B cell (primary cell): ENCODE results near the gene SSC4D. TPM values are rescaled to one million over a fixed set of nuclear protein-coding genes. Genes with fewer than 3 reads are reported as not detected.
"Not testable (repeated sequence)": the region's sequence is repeated elsewhere in the genome, so short reads cannot be mapped to it uniquely, and the experiment has no call there.

Source experiments
- ATAC-seq: fragments of 200-7000 bp; cut with Tn5 transposase; one replicate; pipeline ENCODE4 v1.10.0; 2021; ENCODE audit warnings: low read depth, mild to moderate bottlenecking, moderate number of reproducible peaks, moderate library complexity
- CTCF ChIA-PET: fragments of 350-600 bp; sonication (Branson Sonifier 250); formaldehyde crosslinking; loops from one replicate; lab custom pipeline; 2021; ENCODE audit warnings: antibody characterized with exemption, inconsistent platforms; lab: Charles Lee
- POLR2A ChIA-PET: fragments of 350-600 bp; sonication (Branson Sonifier 250); formaldehyde crosslinking; loops from one replicate; lab custom pipeline; 2021; ENCODE audit warnings: antibody characterized with exemption; lab: Charles Lee
- DNase-seq: peaks from one replicate; pipeline ENCODE4 v3.0.0; 2013
- H2AFZ ChIP-seq: 2 replicates; pipeline ENCODE4 v1.6.1; 2012; ENCODE audit warnings: mild to moderate bottlenecking, low read depth, low read length; ENCODE audit not compliant: insufficient read depth, poor library complexity, severe bottlenecking
- H3K27ac ChIP-seq, 2 donors: 1 replicate in 1 of 2; 2 replicates in 1 of 2; pipeline ENCODE4 v1.5.1; 2012 to 2013; ENCODE audit warnings: low read length in 2 of 2, mild to moderate bottlenecking in 2 of 2, moderate library complexity in 1 of 2
- H3K27me3 ChIP-seq, 4 experiments: fragments of 200-600 bp in 1 of 4; sonication (generic) in 1 of 4; replicated peaks in 1 of 4; 1 replicate in 2 of 4; 2 replicates in 2 of 4; pipeline versions ENCODE4 v1.6.1 to v1.7.0; 2013 to 2016; ENCODE audit warnings: low read length in 3 of 4, mild to moderate bottlenecking in 2 of 4, mixed read lengths in 1 of 4, moderate library complexity in 1 of 4; ENCODE audit not compliant: insufficient read depth in 4 of 4, control insufficient read depth in 3 of 4; ENCODE audit errors: control extremely low read depth in 1 of 4
- H3K36me3 ChIP-seq, 2 experiments: replicated peaks in 1 of 2; 1 replicate in 1 of 2; 2 replicates in 1 of 2; pipeline versions ENCODE4 v1.6.1 to v1.7.1; 2013; ENCODE audit warnings: low read length in 1 of 2; ENCODE audit not compliant: insufficient read depth in 2 of 2, control insufficient read depth in 1 of 2; ENCODE audit errors: control extremely low read depth in 1 of 2, extremely low read depth in 1 of 2
- H3K4me1 ChIP-seq, 2 donors: fragments of 200-600 bp in 1 of 2; sonication (generic) in 1 of 2; 1 replicate in 1 of 2; 2 replicates in 1 of 2; pipeline versions ENCODE4 v1.5.1 to v1.6.1; 2013 to 2017; ENCODE audit warnings: low read length in 2 of 2; ENCODE audit not compliant: control insufficient read depth in 2 of 2, insufficient read depth in 2 of 2
- H3K4me2 ChIP-seq: replicated peaks from 2 replicates; pipeline ENCODE3; 2012; ENCODE audit warnings: mild to moderate bottlenecking, low read depth, low read length; ENCODE audit not compliant: poor library complexity, severe bottlenecking
- H3K4me3 ChIP-seq, 5 experiments: fragments of 200-600 bp in 1 of 5; sonication (generic) in 1 of 5; 1 replicate in 3 of 5; 2 replicates in 2 of 5; pipeline versions ENCODE4 v1.5.1 to v1.7.0; 2011 to 2016; ENCODE audit warnings: low read length in 4 of 5, mild to moderate bottlenecking in 4 of 5, low read depth in 2 of 5, control low read depth in 1 of 5, moderate library complexity in 1 of 5; ENCODE audit not compliant: insufficient read depth in 1 of 5; ENCODE audit errors: control extremely low read depth in 1 of 5, extremely low read depth in 1 of 5
- H3K79me2 ChIP-seq: fragments of 200-600 bp; sonication (generic); one replicate; pipeline ENCODE4 v1.6.0; 2016; ENCODE audit warnings: low read length; ENCODE audit not compliant: control insufficient read depth, insufficient read depth
- H3K9ac ChIP-seq: fragments of 200-600 bp; sonication (generic); 2 replicates; pipeline ENCODE4 v1.6.1; 2017; ENCODE audit warnings: mild to moderate bottlenecking, low read length, moderate library complexity
- H3K9me3 ChIP-seq, 3 donors: one replicate each; pipeline versions ENCODE4 v1.6.1 to v1.7.1; 2013; ENCODE audit warnings: low read length in 2 of 3; ENCODE audit not compliant: control insufficient read depth in 2 of 3, insufficient read depth in 1 of 3; ENCODE audit errors: control extremely low read depth in 1 of 3
- H4K20me1 ChIP-seq: 2 replicates; pipeline ENCODE4 v1.6.0; 2012; ENCODE audit warnings: mild to moderate bottlenecking, low read length; ENCODE audit not compliant: insufficient read depth, control insufficient read depth, poor library complexity, severe bottlenecking
- H3K27ac Mint-ChIP-seq: one replicate; pipeline ENCODE4 v1.8.0; 2021; ENCODE audit warnings: mixed read lengths
- H3K27me3 Mint-ChIP-seq: one replicate; pipeline ENCODE4 v1.8.0; 2021; ENCODE audit warnings: mixed read lengths
- H3K4me1 Mint-ChIP-seq: one replicate; pipeline ENCODE4 v1.8.0; 2021; ENCODE audit warnings: mixed read lengths
- H3K4me3 Mint-ChIP-seq: one replicate; pipeline ENCODE4 v1.8.0; 2021; ENCODE audit warnings: mixed read lengths
- H3K9me3 Mint-ChIP-seq: one replicate; pipeline ENCODE4 v1.8.0; 2022; ENCODE audit warnings: mixed read lengths; ENCODE audit not compliant: insufficient read depth
- EZH2 ChIP-seq: IDR thresholded peaks from 2 replicates; pipeline ENCODE4 v1.6.1; 2012; ENCODE audit warnings: borderline replicate concordance, low read depth, mild to moderate bottlenecking, moderate library complexity, low read length; ENCODE audit not compliant: insufficient read depth, poor library complexity, severe bottlenecking
- WGBS: methylation state at CpG from one replicate; pipeline ENCODE4 v1.1.5; 2013; ENCODE audit warnings: missing lambda C conversion rate; ENCODE audit not compliant: insufficient coverage; 5-methylcytosine and 5-hydroxymethylcytosine counted together
- intact Hi-C: fragments of 100-400 bp; cut with micrococcal nuclease; formaldehyde crosslinking; loops from one replicate; pipeline ENCODE4 v1.10.0; 2022
- polyA plus RNA-seq: library from polyadenylated mRNA; depleted of rRNA; stranded (reverse); fragments of >200 nt; gene quantifications from 2 replicates; pipeline ENCODE4 v1.2.3, GENCODE V29; 2012
- total RNA-seq, 2 donors: library from RNA; stranded (reverse); fragments of 120-200 nt in 1 of 2; gene quantifications; 1 replicate in 1 of 2; 2 replicates in 1 of 2; pipeline versions ENCODE4 v1.2.3 to v1.2.4, GENCODE V29; 2013 to 2022
- TF ChIP-seq, protein P1 (sequence below): fragments of 200-600 bp; IDR thresholded peaks from one replicate; pipeline ENCODE4 v1.8.0; 2022; ENCODE audit warnings: antibody characterized with exemption, mild to moderate bottlenecking

The SSC4D gene
- total and polyA plus RNA-seq, 2 donors (not counting 1 experiment from before 2014, with no cell fraction given): 0.16 TPM; not detected in 1

DNA sequence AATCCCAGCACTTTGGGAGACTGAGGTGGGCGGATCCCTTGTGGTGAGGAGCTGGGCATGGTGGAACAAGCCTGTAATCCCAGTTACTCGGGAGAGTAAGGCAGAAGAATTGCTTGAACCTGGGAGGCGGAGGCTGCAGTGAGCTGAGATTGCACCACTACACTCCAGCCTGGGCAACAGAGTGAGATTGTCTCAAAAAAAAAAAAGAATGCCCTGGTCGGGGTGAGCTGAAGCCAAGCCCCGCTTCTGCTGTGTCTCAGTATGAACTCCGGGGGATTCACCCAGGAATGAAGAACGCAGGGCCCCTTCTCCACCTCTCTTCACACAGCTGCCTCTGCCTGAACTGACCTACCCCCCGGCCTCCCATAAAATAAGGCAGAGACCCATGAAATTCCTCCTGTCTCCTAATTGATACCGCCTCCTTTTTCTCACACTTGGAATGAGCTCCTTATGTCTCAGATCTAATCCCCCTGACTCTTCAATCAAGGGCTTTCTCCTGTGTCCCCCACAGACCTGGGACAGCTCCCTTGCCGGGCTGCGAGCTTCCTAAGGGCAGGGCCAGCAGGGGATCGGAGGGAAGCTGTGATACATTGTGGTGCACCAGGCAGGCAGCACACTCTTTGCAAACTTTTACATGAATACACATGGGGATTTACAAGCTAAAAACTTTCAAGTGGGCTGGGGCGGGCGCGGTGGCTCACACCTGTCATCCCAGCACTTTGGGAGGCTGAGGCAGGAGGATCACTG lies 14.3 kb upstream of the SSC4D start:
- no peak overlapping the region for H3K4me2 ChIP-seq

DNA sequence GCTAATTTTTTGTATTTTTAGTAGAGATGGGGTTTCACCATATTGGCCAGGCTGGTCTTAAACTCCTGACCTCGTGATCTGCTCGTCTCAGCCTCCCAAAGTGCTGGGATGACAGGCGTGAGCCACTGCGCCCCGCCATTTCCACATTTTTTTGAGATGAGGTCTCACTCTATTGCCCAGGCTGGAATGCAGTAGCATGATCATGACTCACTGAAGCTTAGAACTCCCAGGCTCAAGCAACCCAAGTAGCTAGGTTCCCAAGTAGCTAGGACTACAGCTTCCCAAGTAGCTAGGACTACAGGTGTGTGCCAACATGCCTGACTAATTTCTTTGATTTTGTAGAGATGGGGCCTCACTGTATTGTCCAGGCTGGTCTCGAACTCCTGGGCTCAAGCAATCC lies 11.6 kb upstream of the SSC4D start:
- DNase-seq, H3K27ac Mint-ChIP-seq, intact Hi-C loops, H3K4me1 Mint-ChIP-seq, H3K4me3 ChIP-seq, H3K36me3 ChIP-seq, H3K4me3 Mint-ChIP-seq, POLR2A ChIA-PET, H3K9me3 Mint-ChIP-seq, H4K20me1 ChIP-seq, H3K27ac ChIP-seq, H3K9me3 ChIP-seq, ATAC-seq, CTCF ChIA-PET, H3K27me3 ChIP-seq, H3K4me2 ChIP-seq, H3K4me1 ChIP-seq, H2AFZ ChIP-seq, H3K79me2 ChIP-seq, H3K9ac ChIP-seq, H3K27me3 Mint-ChIP-seq: not testable (repeated sequence)
- 90% methylated on average over 5 of the region's 6 CpGs for WGBS

More for the DNA sequence above, 14.3 kb upstream of the SSC4D start:
- Mint-ChIP-seq H3K4me1 (no peaks in the 10 kb centered on the region), H3K27ac (no peak overlapping the region), H3K4me3 (no peak overlapping the region), H3K27me3 (peaks cover 9% of the 10 kb centered on the region), H3K9me3 (no peaks in the 10 kb centered on the region)
- no peaks in the 10 kb centered on the region for H3K79me2 ChIP-seq
- CTCF ChIA-PET: no interaction called here
- H3K9ac ChIP-seq: no peak overlapping the region
- H3K36me3 ChIP-seq: no peaks in the 10 kb centered on the region
- no peak overlapping the region for H2AFZ ChIP-seq
- DNase-seq (no peak), ATAC-seq (no peak)
- H3K9me3 ChIP-seq: no peaks in the 10 kb centered on the region
- H3K4me3 ChIP-seq: no peak overlapping the region
- H3K27me3 ChIP-seq: no peaks in the 10 kb centered on the region
- no peak overlapping the region for H3K27ac ChIP-seq
- WGBS: 89% methylated on average over 15 of the region's 15 CpGs
- intact Hi-C loops: no loop called here
- TF ChIP-seq, protein P1, sequence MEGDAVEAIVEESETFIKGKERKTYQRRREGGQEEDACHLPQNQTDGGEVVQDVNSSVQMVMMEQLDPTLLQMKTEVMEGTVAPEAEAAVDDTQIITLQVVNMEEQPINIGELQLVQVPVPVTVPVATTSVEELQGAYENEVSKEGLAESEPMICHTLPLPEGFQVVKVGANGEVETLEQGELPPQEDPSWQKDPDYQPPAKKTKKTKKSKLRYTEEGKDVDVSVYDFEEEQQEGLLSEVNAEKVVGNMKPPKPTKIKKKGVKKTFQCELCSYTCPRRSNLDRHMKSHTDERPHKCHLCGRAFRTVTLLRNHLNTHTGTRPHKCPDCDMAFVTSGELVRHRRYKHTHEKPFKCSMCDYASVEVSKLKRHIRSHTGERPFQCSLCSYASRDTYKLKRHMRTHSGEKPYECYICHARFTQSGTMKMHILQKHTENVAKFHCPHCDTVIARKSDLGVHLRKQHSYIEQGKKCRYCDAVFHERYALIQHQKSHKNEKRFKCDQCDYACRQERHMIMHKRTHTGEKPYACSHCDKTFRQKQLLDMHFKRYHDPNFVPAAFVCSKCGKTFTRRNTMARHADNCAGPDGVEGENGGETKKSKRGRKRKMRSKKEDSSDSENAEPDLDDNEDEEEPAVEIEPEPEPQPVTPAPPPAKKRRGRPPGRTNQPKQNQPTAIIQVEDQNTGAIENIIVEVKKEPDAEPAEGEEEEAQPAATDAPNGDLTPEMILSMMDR: no peak
- no peak for TF ChIP-seq EZH2
- H4K20me1 ChIP-seq: no peaks in the 10 kb centered on the region
- no peaks in the 10 kb centered on the region for H3K4me1 ChIP-seq
- POLR2A ChIA-PET: no interaction called here

DNA sequence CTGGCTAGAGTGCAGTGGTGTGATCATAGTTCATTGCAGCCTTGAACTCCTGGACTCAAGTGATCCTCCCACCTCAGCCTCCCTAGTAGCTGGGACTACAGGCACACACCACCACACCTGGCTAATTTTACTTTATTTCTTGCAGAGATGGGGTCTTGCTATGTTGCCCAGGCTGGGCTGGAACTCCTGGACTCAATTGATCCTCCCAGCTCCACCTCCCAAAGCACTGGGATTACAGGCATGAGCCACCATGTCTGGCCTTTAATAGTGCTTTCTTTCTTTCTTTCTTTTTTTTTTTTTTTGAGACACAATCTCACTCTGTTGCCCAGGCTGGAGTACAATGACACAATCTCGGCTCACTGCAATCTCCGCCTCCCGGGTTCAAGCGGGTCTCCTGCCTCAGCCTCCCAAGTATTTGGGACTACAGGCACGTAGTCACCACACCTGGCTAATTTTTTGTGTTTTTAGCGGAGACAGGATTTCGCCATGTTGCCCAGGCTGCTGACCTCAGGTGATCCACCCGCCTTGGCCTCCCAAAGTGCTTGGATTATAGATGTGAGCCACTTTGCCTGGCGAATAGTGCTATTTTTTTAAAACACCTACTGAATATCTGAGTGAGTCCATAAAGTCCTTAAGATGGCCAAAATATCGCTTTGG lies 8.3 kb upstream of the SSC4D start:
- H4K20me1 ChIP-seq, POLR2A ChIA-PET, H3K4me3 ChIP-seq, H3K4me2 ChIP-seq, H3K9ac ChIP-seq, H3K27ac ChIP-seq, H3K9me3 Mint-ChIP-seq, H3K27me3 ChIP-seq, H2AFZ ChIP-seq, H3K4me1 Mint-ChIP-seq, H3K27ac Mint-ChIP-seq, CTCF ChIA-PET, intact Hi-C loops, H3K4me3 Mint-ChIP-seq, H3K79me2 ChIP-seq, H3K9me3 ChIP-seq, H3K4me1 ChIP-seq, DNase-seq, H3K27me3 Mint-ChIP-seq, H3K36me3 ChIP-seq, ATAC-seq: not testable (repeated sequence)
- 97% methylated on average over 7 of the region's 10 CpGs for WGBS
